Superior temporal gyrus (tissue), 1 donor: Measurements from ENCODE around the gene FAM237B.
"Not testable (repeated sequence)": the region's sequence is repeated elsewhere in the genome, so short reads cannot be mapped to it uniquely, and the experiment has no call there.

Experiments
- DNase-seq: peaks from one replicate; pipeline ENCODE4 v3.0.0-alpha.2; 2016; ENCODE audit errors: extremely low spot score

FAM237B gene

GRCh38 chr7:90320801-90321494 lies at the start of gene FAM237B:
Gene FAM237B, minus strand, starts transcription at chr7:90321304. Its CDS starts 1,556 bp downstream, at chr7:90319748.
- DNase-seq = no peak

GRCh38 chr7:90351987-90352386 lies 30.9 kb upstream of the FAM237B start:
- DNase-seq = no peak

- DNase-seq = not testable (repeated sequence)
Measured at GRCh38 chr7:90350032-90350431, 28.9 kb upstream of the FAM237B start.

- DNase-seq = no peak
Measured at GRCh38 chr7:90349305-90349704, 28.2 kb upstream of the FAM237B start.

GRCh38 chr7:90347759-90348158 lies 26.7 kb upstream of the FAM237B start:
- no peak for DNase-seq

GRCh38 chr7:90346336-90347125 lies 25.4 kb upstream of the FAM237B start, which contains the start of gene GTPBP10:
Gene GTPBP10, plus strand, starts transcription at chr7:90346716. Its CDS starts 26 bp downstream, at chr7:90346742.
- DNase-seq = peak; percentile 98

- DNase-seq = no peak
Measured at GRCh38 chr7:90345595-90346335, 24.7 kb upstream of the FAM237B start.

- no peak for DNase-seq
Measured at GRCh38 chr7:90345016-90345415, 23.9 kb upstream of the FAM237B start.

- no peak for DNase-seq
Measured at GRCh38 chr7:90337106-90337505, 16.0 kb upstream of the FAM237B start.

- DNase-seq = not testable (repeated sequence)
Measured at GRCh38 chr7:90334926-90335325, 13.8 kb upstream of the FAM237B start.

GRCh38 chr7:90334193-90334843 lies 13.2 kb upstream of the FAM237B start:
- DNase-seq = no peak

GRCh38 chr7:90326500-90326899 lies 5.4 kb upstream of the FAM237B start:
- DNase-seq = no peak

GRCh38 chr7:90322837-90323236 lies 1.7 kb upstream of the FAM237B start:
- no peak for DNase-seq

- DNase-seq = no peak
Measured at GRCh38 chr7:90320418-90320800, 695 bp downstream of the FAM237B start.

GRCh38 chr7:90320014-90320413 lies 1.1 kb downstream of the FAM237B start:
- DNase-seq = no peak

- no peak for DNase-seq
Measured at GRCh38 chr7:90313907-90314306, 7.2 kb downstream of the FAM237B start.

- DNase-seq = peak; percentile 22
Measured at GRCh38 chr7:90312745-90313144, 8.4 kb downstream of the FAM237B start.

GRCh38 chr7:90311175-90311574 lies 9.9 kb downstream of the FAM237B start:
- DNase-seq = no peak

- no peak for DNase-seq
Measured at GRCh38 chr7:90309872-90310271, 11.2 kb downstream of the FAM237B start.

- DNase-seq = no peak
Measured at GRCh38 chr7:90303241-90303640, 17.9 kb downstream of the FAM237B start.

- DNase-seq = peak; percentile 63
Measured at GRCh38 chr7:90298145-90299038, 22.7 kb downstream of the FAM237B start.
